Natural killer cell (primary cell): ENCODE results near the gene RFX2. TPM values are rescaled to one million over a fixed set of nuclear protein-coding genes. Genes with fewer than 3 reads are reported as not detected.

ENCODE experiments used
- ATAC-seq, 3 donors: fragments of 150-1000 bp in 2 of 3; fragments of 200-7000 bp in 1 of 3; cut with Tn5 transposase; 1 replicate in 1 of 3; 2 replicates in 2 of 3; pipeline ENCODE4 v1.10.0; 2021; ENCODE audit warnings: mild to moderate bottlenecking in 2 of 3, moderate library complexity in 2 of 3
- DNase-seq, 2 donors: peaks; one replicate each; pipeline versions ENCODE4 v3.0.0 to v3.0.0-alpha.2; 2013 to 2021; ENCODE audit warnings: mixed read lengths in 1 of 2
- H3K27ac ChIP-seq: one replicate; pipeline ENCODE4 v1.5.1; 2013; ENCODE audit warnings: mild to moderate bottlenecking, low read length
- H3K27me3 ChIP-seq: one replicate; pipeline ENCODE4 v1.6.1; 2013; ENCODE audit warnings: low read length; ENCODE audit not compliant: control insufficient read depth, insufficient read depth
- H3K36me3 ChIP-seq: one replicate; pipeline ENCODE4 v1.6.1; 2013; ENCODE audit warnings: low read length; ENCODE audit not compliant: control insufficient read depth, insufficient read depth
- H3K4me1 ChIP-seq: one replicate; pipeline ENCODE4 v1.6.1; 2013; ENCODE audit warnings: low read length; ENCODE audit not compliant: control insufficient read depth, insufficient read depth
- H3K4me3 ChIP-seq: one replicate; pipeline ENCODE4 v1.5.1; 2013; ENCODE audit warnings: low read length
- H3K9me3 ChIP-seq: one replicate; pipeline ENCODE4 v1.6.1; 2013; ENCODE audit warnings: low read length; ENCODE audit not compliant: control insufficient read depth, insufficient read depth
- H3K27ac Mint-ChIP-seq, 2 donors: one replicate each; pipeline ENCODE4 v1.8.0; 2022; ENCODE audit warnings: mild to moderate bottlenecking in 2 of 2, mixed read lengths in 2 of 2, moderate library complexity in 1 of 2
- H3K27me3 Mint-ChIP-seq, 2 donors: one replicate each; pipeline ENCODE4 v1.8.0; 2022; ENCODE audit warnings: low read depth in 2 of 2, mixed read lengths in 2 of 2
- H3K36me3 Mint-ChIP-seq: one replicate; pipeline ENCODE4 v1.8.0; 2022; ENCODE audit warnings: mixed read lengths
- H3K4me1 Mint-ChIP-seq, 2 donors: one replicate each; pipeline ENCODE4 v1.8.0; 2022; ENCODE audit warnings: mixed read lengths in 2 of 2
- H3K4me3 Mint-ChIP-seq: one replicate; pipeline ENCODE4 v1.8.0; 2022; ENCODE audit warnings: mild to moderate bottlenecking, moderate library complexity, mixed read lengths
- H3K9me3 Mint-ChIP-seq, 2 donors: one replicate each; pipeline ENCODE4 v1.8.0; 2022; ENCODE audit warnings: mixed read lengths in 2 of 2
- WGBS: methylation state at CpG from one replicate; pipeline ENCODE4 v1.1.7; 2013; ENCODE audit warnings: missing lambda C conversion rate; ENCODE audit not compliant: insufficient coverage; 5-methylcytosine and 5-hydroxymethylcytosine counted together
- intact Hi-C: fragments of 100-400 bp; cut with micrococcal nuclease; formaldehyde crosslinking; loops from one replicate; pipeline ENCODE4 v1.14.2; 2022
- total RNA-seq, 4 donors: library from RNA; stranded (reverse); fragments of 120-200 nt in 1 of 4; gene quantifications; one replicate each; pipeline versions ENCODE4 v1.2.3 to v1.2.4, GENCODE V29; 2013 to 2022
- TF ChIP-seq, protein P1 (sequence below): fragments of 200-600 bp; IDR thresholded peaks from one replicate; pipeline ENCODE4 v1.8.0; 2022; ENCODE audit warnings: antibody characterized with exemption

The RFX2 gene
- total RNA-seq, 3 donors from 2014 or later (not counting 1 experiment from before 2014, with no cell fraction given) = 2.4 to 4.6 (median 4.1) TPM

DNA sequence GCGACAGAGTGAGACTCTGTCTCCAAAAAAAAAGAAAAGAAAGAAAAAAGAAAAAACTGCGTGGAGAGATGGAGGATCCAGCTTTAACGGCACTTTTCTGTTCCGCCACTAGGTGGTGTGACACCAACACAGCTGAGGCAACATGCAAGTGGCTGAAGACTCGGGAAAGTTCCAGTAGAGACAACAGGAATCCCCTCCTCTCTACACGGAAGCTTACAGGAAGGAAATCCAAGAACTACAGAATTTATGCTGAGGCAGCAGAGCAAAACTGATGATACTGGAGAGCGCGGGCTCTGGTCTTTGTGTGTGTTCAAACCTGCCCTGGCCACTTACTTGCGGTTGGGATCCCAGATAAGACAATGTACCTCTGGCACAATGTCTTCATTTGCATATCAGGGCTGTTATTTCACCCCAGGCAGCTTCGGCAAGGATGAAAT lies 142.3 kb downstream of the RFX2 start:
- TF ChIP-seq, protein P1, sequence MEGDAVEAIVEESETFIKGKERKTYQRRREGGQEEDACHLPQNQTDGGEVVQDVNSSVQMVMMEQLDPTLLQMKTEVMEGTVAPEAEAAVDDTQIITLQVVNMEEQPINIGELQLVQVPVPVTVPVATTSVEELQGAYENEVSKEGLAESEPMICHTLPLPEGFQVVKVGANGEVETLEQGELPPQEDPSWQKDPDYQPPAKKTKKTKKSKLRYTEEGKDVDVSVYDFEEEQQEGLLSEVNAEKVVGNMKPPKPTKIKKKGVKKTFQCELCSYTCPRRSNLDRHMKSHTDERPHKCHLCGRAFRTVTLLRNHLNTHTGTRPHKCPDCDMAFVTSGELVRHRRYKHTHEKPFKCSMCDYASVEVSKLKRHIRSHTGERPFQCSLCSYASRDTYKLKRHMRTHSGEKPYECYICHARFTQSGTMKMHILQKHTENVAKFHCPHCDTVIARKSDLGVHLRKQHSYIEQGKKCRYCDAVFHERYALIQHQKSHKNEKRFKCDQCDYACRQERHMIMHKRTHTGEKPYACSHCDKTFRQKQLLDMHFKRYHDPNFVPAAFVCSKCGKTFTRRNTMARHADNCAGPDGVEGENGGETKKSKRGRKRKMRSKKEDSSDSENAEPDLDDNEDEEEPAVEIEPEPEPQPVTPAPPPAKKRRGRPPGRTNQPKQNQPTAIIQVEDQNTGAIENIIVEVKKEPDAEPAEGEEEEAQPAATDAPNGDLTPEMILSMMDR = peak; percentile 79
- Histone ChIP-seq H3K27me3 (no peaks in the 10 kb centered on the region), H3K36me3 (peaks cover 4% of the 10 kb centered on the region), H3K9me3 (no peaks in the 10 kb centered on the region), H3K27ac (no peak overlapping the region), H3K4me1 (peaks cover 52% of the 10 kb centered on the region), H3K4me3 (no peak overlapping the region)
- H3K27me3 Mint-ChIP-seq = no peaks in the 10 kb centered on the region
- DNase-seq = peak; percentile 31 to 85
- H3K27ac Mint-ChIP-seq = peak overlapping the region; percentile 46 to 64
- H3K9me3 Mint-ChIP-seq = no peaks in the 10 kb centered on the region
- 21% methylated on average over 10 of the region's 10 CpGs for WGBS
- intact Hi-C loops = no loop called here
- peak; percentile 76 to 89 (median 78) for ATAC-seq
- no peak overlapping the region for H3K4me3 Mint-ChIP-seq
- peaks cover 53 to 86% of the 10 kb centered on the region in 2 donors for H3K4me1 Mint-ChIP-seq
- no peaks in the 10 kb centered on the region for H3K36me3 Mint-ChIP-seq

DNA sequence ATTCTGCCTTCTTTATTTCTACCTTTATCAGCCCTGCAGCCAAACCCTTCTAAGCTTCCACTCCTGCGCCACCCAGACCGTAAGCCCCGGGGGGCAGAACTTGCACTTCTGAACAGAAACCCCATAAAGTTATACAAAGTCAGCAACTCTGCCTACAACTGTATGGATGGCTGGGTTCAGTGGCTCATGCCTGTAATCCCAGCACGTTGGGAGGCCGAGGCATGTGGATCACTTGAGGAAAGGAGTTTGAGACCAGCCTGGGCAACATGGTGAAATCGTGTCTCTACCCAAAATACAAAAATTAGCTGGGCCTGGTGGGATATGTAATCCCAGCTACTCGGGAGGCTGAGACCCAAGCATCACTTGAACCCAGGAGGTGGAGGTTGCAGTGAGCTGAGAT lies 142.7 kb downstream of the RFX2 start:
- Mint-ChIP-seq H3K9me3 (no peaks in the 10 kb centered on the region), H3K36me3 (no peaks in the 10 kb centered on the region), H3K27ac (peak overlapping the region; percentile 46 to 64), H3K27me3 (no peaks in the 10 kb centered on the region), H3K4me1 (peaks cover 55 to 88% of the 10 kb centered on the region in 2 donors), H3K4me3 (no peak overlapping the region)
- H3K36me3 ChIP-seq = peaks cover 4% of the 10 kb centered on the region
- H3K27ac ChIP-seq = no peak overlapping the region
- H3K4me3 ChIP-seq = no peak overlapping the region
- TF ChIP-seq, protein P1 = no peak
- 69% methylated on average over 7 of the region's 7 CpGs for WGBS
- intact Hi-C loops = no loop called here
- H3K9me3 ChIP-seq = no peaks in the 10 kb centered on the region
- peaks cover 56% of the 10 kb centered on the region for H3K4me1 ChIP-seq
- H3K27me3 ChIP-seq = no peaks in the 10 kb centered on the region
- DNase-seq (no peak), ATAC-seq (no peak)

GRCh38 chr19:5966941-5967340 lies 143.4 kb downstream of the RFX2 start:
- Histone ChIP-seq H3K4me3 (no peak overlapping the region), H3K9me3 (no peaks in the 10 kb centered on the region), H3K4me1 (peaks cover 62% of the 10 kb centered on the region), H3K36me3 (peaks cover 4% of the 10 kb centered on the region), H3K27me3 (no peaks in the 10 kb centered on the region), H3K27ac (no peak overlapping the region)
- WGBS = 96% methylated on average over 9 of the region's 9 CpGs
- Mint-ChIP-seq H3K9me3 (no peaks in the 10 kb centered on the region), H3K27ac (peak overlapping the region; percentile 3 to 6), H3K4me3 (no peak overlapping the region), H3K27me3 (no peaks in the 10 kb centered on the region), H3K4me1 (peaks cover 55 to 88% of the 10 kb centered on the region in 2 donors), H3K36me3 (no peaks in the 10 kb centered on the region)
- DNase-seq (no peak), ATAC-seq (no peak)
- TF ChIP-seq, protein P1 = no peak
- intact Hi-C loops = no loop called here

DNA sequence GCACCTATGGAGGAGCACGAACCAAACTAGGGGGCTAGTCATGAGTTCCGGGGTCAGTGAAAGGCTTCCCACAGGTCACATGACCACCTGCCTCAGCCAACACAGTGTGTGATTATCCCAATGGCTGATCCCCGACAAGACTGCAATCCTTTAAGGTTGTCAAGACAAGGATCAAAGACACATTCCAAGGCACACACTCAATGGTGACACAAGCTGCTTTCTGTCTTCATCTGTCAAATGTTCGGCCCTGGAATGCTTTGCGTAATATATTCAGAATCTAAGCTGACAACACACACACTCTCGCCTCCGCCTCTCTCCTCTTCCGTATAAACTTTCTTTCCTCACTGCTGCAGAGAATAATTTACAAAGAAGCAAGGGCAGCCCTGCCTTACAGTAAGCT lies 144.1 kb downstream of the RFX2 start:
- no peaks in the 10 kb centered on the region for H3K27me3 Mint-ChIP-seq
- ATAC-seq = no peak
- no peak overlapping the region for H3K4me3 ChIP-seq
- no peak overlapping the region for H3K4me3 Mint-ChIP-seq
- H3K9me3 ChIP-seq = no peaks in the 10 kb centered on the region
- H3K9me3 Mint-ChIP-seq = no peaks in the 10 kb centered on the region
- 85% methylated on average over 8 of the region's 8 CpGs for WGBS
- TF ChIP-seq, protein P1 = no peak
- intact Hi-C loops = no loop called here
- no peaks in the 10 kb centered on the region for H3K27me3 ChIP-seq
- no peaks in the 10 kb centered on the region for H3K36me3 Mint-ChIP-seq
- H3K27ac ChIP-seq = no peak overlapping the region
- H3K4me1 Mint-ChIP-seq = peaks cover 55 to 86% of the 10 kb centered on the region in 2 donors
- H3K36me3 ChIP-seq = peaks cover 4% of the 10 kb centered on the region
- H3K27ac Mint-ChIP-seq = peak overlapping the region; percentile 3 to 6
- peaks cover 63% of the 10 kb centered on the region for H3K4me1 ChIP-seq
- DNase-seq = no peak
